ENCODE results near the gene COL28A1.

GRCh38 chr7:7553386-7553785 lies 17.7 kb upstream of the COL28A1 start:
- no peak for TF ChIP-seq CTCF (IDR thresholded peaks at IDR 0.05)
- no peak for TF ChIP-seq POLR2A (IDR thresholded peaks at IDR 0.05)
- TF ChIP-seq POLR2AphosphoS5 (IDR thresholded peaks at IDR 0.05), result peak; percentile 91

Measured in prostate gland (tissue), 2 donors.